Epithelial cell of esophagus (primary cell): ENCODE data around the gene CADM1.

Experiments used
- DNase-seq: peaks from one replicate; pipeline ENCODE4 v3.0.0; 2010; ENCODE audit warnings: low read depth
- H3K4me3 ChIP-seq: 2 replicates; pipeline ENCODE4 v1.5.1; 2011; ENCODE audit warnings: mild to moderate bottlenecking, low read length, control low read depth
- TF ChIP-seq, protein P1 (sequence below): IDR thresholded peaks from 2 replicates; pipeline ENCODE4 v1.5.1; 2011; ENCODE audit warnings: low read depth, mild to moderate bottlenecking, low read length, control low read depth, inconsistent platforms; ENCODE audit not compliant: insufficient read depth; ENCODE audit errors: missing control alignments

CADM1 gene

DNA sequence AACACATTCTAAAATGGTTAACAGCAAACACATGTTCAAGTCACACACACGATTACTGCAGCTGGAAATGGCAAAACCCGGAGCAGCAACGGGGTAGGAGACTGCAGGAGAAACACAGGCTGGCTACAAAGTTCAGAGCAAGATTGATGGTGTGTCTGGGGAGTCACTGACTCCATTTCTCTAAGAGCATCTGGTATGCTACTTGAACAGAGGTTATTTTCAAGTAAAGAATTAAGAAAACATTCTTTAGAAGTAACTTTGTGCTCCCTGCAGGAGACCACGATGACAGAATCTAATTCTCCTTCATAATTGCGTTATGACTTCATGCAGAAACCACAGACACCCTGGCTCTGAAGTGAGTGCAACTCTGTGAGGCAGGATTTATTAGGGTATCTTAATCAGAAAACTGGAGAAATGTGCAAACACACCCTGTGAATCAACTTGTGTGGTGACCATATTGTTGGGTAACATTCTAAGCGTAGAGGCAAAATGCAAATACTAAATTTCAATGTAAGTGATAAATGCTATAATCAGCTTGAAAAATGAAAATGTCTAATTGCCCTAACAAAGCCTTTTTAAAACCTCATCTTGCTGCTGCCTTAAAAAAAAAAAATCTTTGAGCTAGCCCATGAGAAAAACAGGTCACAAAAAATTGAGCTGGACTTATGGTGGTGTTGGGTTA, 303.0 kb downstream of the CADM1 start:
- TF ChIP-seq, protein P1, sequence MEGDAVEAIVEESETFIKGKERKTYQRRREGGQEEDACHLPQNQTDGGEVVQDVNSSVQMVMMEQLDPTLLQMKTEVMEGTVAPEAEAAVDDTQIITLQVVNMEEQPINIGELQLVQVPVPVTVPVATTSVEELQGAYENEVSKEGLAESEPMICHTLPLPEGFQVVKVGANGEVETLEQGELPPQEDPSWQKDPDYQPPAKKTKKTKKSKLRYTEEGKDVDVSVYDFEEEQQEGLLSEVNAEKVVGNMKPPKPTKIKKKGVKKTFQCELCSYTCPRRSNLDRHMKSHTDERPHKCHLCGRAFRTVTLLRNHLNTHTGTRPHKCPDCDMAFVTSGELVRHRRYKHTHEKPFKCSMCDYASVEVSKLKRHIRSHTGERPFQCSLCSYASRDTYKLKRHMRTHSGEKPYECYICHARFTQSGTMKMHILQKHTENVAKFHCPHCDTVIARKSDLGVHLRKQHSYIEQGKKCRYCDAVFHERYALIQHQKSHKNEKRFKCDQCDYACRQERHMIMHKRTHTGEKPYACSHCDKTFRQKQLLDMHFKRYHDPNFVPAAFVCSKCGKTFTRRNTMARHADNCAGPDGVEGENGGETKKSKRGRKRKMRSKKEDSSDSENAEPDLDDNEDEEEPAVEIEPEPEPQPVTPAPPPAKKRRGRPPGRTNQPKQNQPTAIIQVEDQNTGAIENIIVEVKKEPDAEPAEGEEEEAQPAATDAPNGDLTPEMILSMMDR, result no peak
- H3K4me3 ChIP-seq, result no peak overlapping the region
- DNase-seq, result no peak

DNA sequence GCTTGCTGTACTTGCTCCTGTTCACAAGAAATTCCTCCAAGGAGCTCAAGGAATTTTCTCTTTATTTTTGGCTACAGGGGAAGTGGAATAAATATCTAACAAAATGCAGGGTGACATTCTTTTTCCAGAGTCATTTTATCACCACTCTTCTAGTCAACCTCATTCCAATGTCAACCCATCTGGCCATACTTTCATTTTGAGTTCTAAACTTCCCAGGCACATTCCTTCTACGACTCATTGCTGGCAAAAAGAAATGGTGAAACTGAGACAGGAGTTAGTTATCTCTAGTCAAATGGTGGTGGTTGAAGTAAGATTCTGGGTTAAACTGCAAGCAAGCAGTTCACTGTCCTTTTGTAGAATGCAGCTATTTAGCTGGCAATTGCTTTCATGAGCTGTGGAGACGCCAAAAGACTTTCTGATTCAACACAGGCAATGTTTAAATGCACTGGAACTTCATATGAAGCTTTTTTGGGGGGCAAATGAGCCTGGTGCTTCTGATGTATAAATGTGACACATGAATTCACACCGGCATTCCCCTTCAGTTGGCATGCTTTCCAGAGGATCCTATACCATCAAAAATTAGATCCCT, 304.6 kb downstream of the CADM1 start:
- TF ChIP-seq, protein P1, result no peak
- H3K4me3 ChIP-seq, result no peak overlapping the region
- no peak for DNase-seq

DNA sequence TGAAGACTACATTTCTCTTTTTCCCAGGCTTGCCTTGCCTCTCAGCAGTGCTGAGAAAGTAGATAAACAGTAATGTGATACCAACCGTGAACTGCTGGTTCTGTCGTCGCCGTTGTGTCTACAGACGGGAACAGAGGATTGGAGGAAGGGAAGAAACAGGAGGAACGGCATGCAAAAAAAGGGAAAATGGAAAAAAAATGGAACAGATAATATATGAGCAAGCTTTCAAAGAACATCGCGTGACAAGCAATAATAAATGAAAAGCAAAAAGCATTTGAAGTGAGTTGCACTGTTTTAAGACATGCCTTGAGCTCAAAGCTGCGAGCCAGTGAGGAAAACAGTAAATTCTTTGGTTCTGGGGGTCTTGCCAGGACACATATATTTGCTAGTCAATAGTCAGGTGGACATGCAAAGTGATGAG, 305.9 kb downstream of the CADM1 start:
- TF ChIP-seq, protein P1, result no peak
- DNase-seq, result no peak
- H3K4me3 ChIP-seq, result no peak overlapping the region

DNA sequence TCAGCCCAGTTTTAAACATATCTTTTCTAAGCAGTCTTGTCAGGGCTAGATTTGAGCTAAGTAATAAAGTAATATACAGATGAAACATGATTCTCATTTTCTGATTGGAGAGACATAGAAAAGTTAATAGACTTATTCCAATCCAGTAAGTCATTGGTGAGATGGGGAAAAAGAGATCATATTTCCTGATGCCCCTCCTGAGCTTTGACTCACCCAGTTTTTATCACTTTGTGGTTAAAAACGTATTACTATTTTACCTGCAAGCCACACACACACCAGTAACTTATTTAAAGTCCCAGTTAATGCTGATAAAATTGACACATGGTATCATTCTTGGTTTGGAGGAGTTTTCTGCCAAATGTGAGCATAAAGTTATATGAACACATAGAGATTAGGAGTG, 306.8 kb downstream of the CADM1 start:
- no peak for DNase-seq
- H3K4me3 ChIP-seq, result no peak overlapping the region
- TF ChIP-seq, protein P1, result no peak

DNA sequence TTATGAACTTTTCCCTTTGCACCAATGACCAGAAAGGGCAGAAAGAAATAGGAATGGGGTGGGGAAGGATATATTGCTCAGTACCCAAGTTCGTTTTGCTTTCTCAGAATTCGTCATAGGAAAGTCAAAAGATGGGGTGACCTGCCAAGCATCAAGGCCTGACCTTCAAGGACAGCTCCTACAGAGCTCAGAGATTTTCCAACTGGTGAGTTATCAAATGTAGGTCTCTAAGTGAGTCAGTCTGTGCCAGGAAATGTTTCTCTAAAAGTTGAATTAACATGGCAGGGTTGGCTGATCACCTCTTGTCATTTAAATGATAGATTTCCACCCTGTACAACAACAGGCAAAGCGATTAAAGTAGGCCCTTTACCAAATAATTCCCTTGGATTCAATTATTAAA, 307.2 kb downstream of the CADM1 start:
- TF ChIP-seq, protein P1, result no peak

DNA sequence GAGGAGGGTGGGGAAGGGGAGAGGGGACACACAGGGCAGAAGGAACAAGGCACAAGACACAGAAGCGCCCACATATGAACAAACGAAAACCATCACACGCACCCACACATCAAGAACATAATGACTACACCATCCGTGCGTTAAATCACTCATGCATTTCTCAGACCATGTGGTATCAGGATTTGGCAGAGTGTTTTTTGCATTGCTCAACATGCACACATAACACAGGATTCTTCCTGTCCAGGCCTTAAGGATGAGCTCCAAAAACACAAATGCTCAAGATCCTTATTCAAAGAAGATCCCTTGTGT, 309.5 kb downstream of the CADM1 start:
- TF ChIP-seq, protein P1, result no peak
- no peak for DNase-seq
- no peak overlapping the region for H3K4me3 ChIP-seq

More for the DNA sequence above, 307.2 kb downstream of the CADM1 start:
- H3K4me3 ChIP-seq, result no peak overlapping the region
- DNase-seq, result no peak
